ENCODE results near the gene SPNS1.

GRCh38 chr16:28989363-28989762 lies 14.8 kb downstream of the SPNS1 start:
- TF ChIP-seq CTCF (IDR thresholded peaks at IDR 0.05) = no peak
- TF ChIP-seq POLR2A (IDR thresholded peaks at IDR 0.05) = no peak

All from testis (tissue), 2 donors.